ENCODE data around the gene RAPGEF4. TPM values are rescaled to one million over a fixed set of nuclear protein-coding genes. Genes with fewer than 3 reads are reported as not detected.
"Not testable (repeated sequence)": the region's sequence is repeated elsewhere in the genome, so short reads cannot be mapped to it uniquely, and the experiment has no call there.

The RAPGEF4 gene
- total RNA-seq, 4 donors from 2014 or later = 3.7 to 8.9 (median 5.2) TPM

GRCh38 chr2:172783165-172783898, 47.7 kb downstream of the RAPGEF4 start:
- no peaks in the 10 kb centered on the region for H3K27me3 ChIP-seq
- 53% methylated on average over 9 of the region's 9 CpGs for WGBS
- H3K4me1 ChIP-seq = peaks cover 0 to 9% (median 7%) of the 10 kb centered on the region in 4 donors
- DNase-seq (ENCODE audit: extremely low spot score) = no peak
- H3K4me3 ChIP-seq = no peak overlapping the region
- intact Hi-C loops (cut with DNase I) = no loop called here
- no peaks in the 10 kb centered on the region for H3K36me3 ChIP-seq
- TF ChIP-seq EP300 (IDR thresholded peaks at IDR 0.05) (no peak), POLR2AphosphoS5 (IDR thresholded peaks at IDR 0.05) (no peak), POLR2A (IDR thresholded peaks at IDR 0.05; ENCODE audit: low read depth) (no peak), CTCF (IDR thresholded peaks at IDR 0.05) (no peak)
- no peak overlapping the region for H3K27ac ChIP-seq (replicated peaks in 1 of 4)
- H3K9me3 ChIP-seq = no peaks in the 10 kb centered on the region

- Histone ChIP-seq H3K27ac (replicated peaks in 1 of 4) (no peak overlapping the region), H3K4me3 (no peak overlapping the region), H3K9me3 (no peaks in the 10 kb centered on the region), H3K27me3 (no peaks in the 10 kb centered on the region), H3K4me1 (no peaks in the 10 kb centered on the region), H3K36me3 (no peaks in the 10 kb centered on the region)
- DNase-seq (ENCODE audit: extremely low spot score) = no peak
- intact Hi-C loops (cut with DNase I) = no loop called here
- TF ChIP-seq POLR2AphosphoS5 (IDR thresholded peaks at IDR 0.05) = no peak
- TF ChIP-seq POLR2A (IDR thresholded peaks at IDR 0.05; ENCODE audit: low read depth) = no peak
- no peak for TF ChIP-seq EP300 (IDR thresholded peaks at IDR 0.05)
- no peak for TF ChIP-seq CTCF (IDR thresholded peaks at IDR 0.05)
Observed at GRCh38 chr2:172788871-172789270, 53.2 kb downstream of the RAPGEF4 start.

GRCh38 chr2:172790404-172790803, 54.8 kb downstream of the RAPGEF4 start:
- no peak for DNase-seq (ENCODE audit: extremely low spot score)
- no peak overlapping the region for H3K4me3 ChIP-seq
- intact Hi-C loops (cut with DNase I) = no loop called here
- 68% methylated on average over 4 of the region's 4 CpGs for WGBS
- H3K4me1 ChIP-seq = no peaks in the 10 kb centered on the region
- no peak overlapping the region for H3K27ac ChIP-seq (replicated peaks in 1 of 4)
- no peaks in the 10 kb centered on the region for H3K36me3 ChIP-seq
- TF ChIP-seq POLR2AphosphoS5 (IDR thresholded peaks at IDR 0.05) (no peak), CTCF (IDR thresholded peaks at IDR 0.05) (no peak), POLR2A (IDR thresholded peaks at IDR 0.05; ENCODE audit: low read depth) (no peak), EP300 (IDR thresholded peaks at IDR 0.05) (no peak)
- no peaks in the 10 kb centered on the region for H3K27me3 ChIP-seq
- no peaks in the 10 kb centered on the region for H3K9me3 ChIP-seq

- intact Hi-C loops (cut with DNase I) = no loop called here
- Histone ChIP-seq H3K9me3 (no peaks in the 10 kb centered on the region), H3K27ac (replicated peaks in 1 of 4) (no peak overlapping the region), H3K36me3 (no peaks in the 10 kb centered on the region), H3K27me3 (no peaks in the 10 kb centered on the region), H3K4me1 (no peaks in the 10 kb centered on the region), H3K4me3 (no peak overlapping the region)
- TF ChIP-seq CTCF (IDR thresholded peaks at IDR 0.05) (no peak), EP300 (IDR thresholded peaks at IDR 0.05) (no peak), POLR2A (IDR thresholded peaks at IDR 0.05; ENCODE audit: low read depth) (no peak), POLR2AphosphoS5 (IDR thresholded peaks at IDR 0.05) (no peak)
- WGBS = 82% methylated on average over 4 of the region's 4 CpGs
- DNase-seq (ENCODE audit: extremely low spot score) = no peak
Observed at GRCh38 chr2:172791953-172792352, 56.3 kb downstream of the RAPGEF4 start.

GRCh38 chr2:172792711-172793110, 57.1 kb downstream of the RAPGEF4 start:
- TF ChIP-seq POLR2AphosphoS5 (IDR thresholded peaks at IDR 0.05) = no peak
- no peak for TF ChIP-seq EP300 (IDR thresholded peaks at IDR 0.05)
- no peak for TF ChIP-seq CTCF (IDR thresholded peaks at IDR 0.05)
- TF ChIP-seq POLR2A (IDR thresholded peaks at IDR 0.05; ENCODE audit: low read depth) = no peak
- no peak overlapping the region for H3K27ac ChIP-seq (replicated peaks in 1 of 4)
- H3K4me1 ChIP-seq = no peaks in the 10 kb centered on the region
- H3K27me3 ChIP-seq = no peaks in the 10 kb centered on the region
- no peaks in the 10 kb centered on the region for H3K36me3 ChIP-seq
- H3K9me3 ChIP-seq = no peaks in the 10 kb centered on the region
- intact Hi-C loops (cut with DNase I) = no loop called here
- DNase-seq (ENCODE audit: extremely low spot score) = no peak
- no peak overlapping the region for H3K4me3 ChIP-seq

GRCh38 chr2:172803308-172803707, 67.7 kb downstream of the RAPGEF4 start:
- H3K4me1 ChIP-seq; intact Hi-C loops (cut with DNase I); H3K36me3 ChIP-seq; H3K9me3 ChIP-seq; H3K27me3 ChIP-seq; H3K27ac ChIP-seq (replicated peaks in 1 of 4); DNase-seq (ENCODE audit: extremely low spot score); H3K4me3 ChIP-seq: not testable (repeated sequence)
- 100% methylated on average over 1 of the region's 1 CpG for WGBS

All from esophagus muscularis mucosa (tissue), 4 donors.